Measurements from ENCODE around the gene BEST2. TPM values are rescaled to one million over a fixed set of nuclear protein-coding genes. Genes with fewer than 3 reads are reported as not detected.

Gene BEST2
- total RNA-seq, 2 donors from 2014 or later, result 0.91 TPM; not detected in 1

GRCh38 chr19:12727745-12728433, 23.7 kb upstream of the BEST2 start:
- Histone ChIP-seq H3K9me3 (no peaks in the 10 kb centered on the region), H3K36me3 (peaks cover 0 to 6% of the 10 kb centered on the region in 2 donors), H3K4me3 (no peak overlapping the region), H3K27ac (no peak overlapping the region), H3K27me3 (replicated peaks; ENCODE audit: insufficient read depth) (no peaks in the 10 kb centered on the region), H3K4me1 (replicated peaks) (peaks cover 13% of the 10 kb centered on the region)
- intact Hi-C loops (cut with DNase I), result loop anchor here (10.0 kb wide), 1 partner anchor 67 kb away; the partner anchor contains the start of gene JUNB
- WGBS, result 97% methylated on average over 9 of the region's 9 CpGs
- DNase-seq (ENCODE audit: low spot score), result no peak
- TF ChIP-seq POLR2A (IDR thresholded peaks at IDR 0.05), result no peak
- TF ChIP-seq POLR2AphosphoS5 (IDR thresholded peaks at IDR 0.05), result no peak
- TF ChIP-seq CTCF (IDR thresholded peaks at IDR 0.05), result no peak

GRCh38 chr19:12730064-12730463, 21.5 kb upstream of the BEST2 start:
- Histone ChIP-seq H3K27me3 (replicated peaks; ENCODE audit: insufficient read depth) (no peaks in the 10 kb centered on the region), H3K4me1 (replicated peaks) (peaks cover 16% of the 10 kb centered on the region), H3K27ac (no peak overlapping the region), H3K9me3 (no peaks in the 10 kb centered on the region), H3K36me3 (peaks cover 0 to 6% of the 10 kb centered on the region in 2 donors), H3K4me3 (no peak overlapping the region)
- intact Hi-C loops (cut with DNase I), result no loop called here
- WGBS, result 78% methylated on average over 3 of the region's 3 CpGs
- DNase-seq (ENCODE audit: low spot score), result no peak
- TF ChIP-seq POLR2A (IDR thresholded peaks at IDR 0.05) (no peak), POLR2AphosphoS5 (IDR thresholded peaks at IDR 0.05) (no peak), CTCF (IDR thresholded peaks at IDR 0.05) (no peak)

GRCh38 chr19:12731337-12731736, 20.3 kb upstream of the BEST2 start:
- DNase-seq (ENCODE audit: low spot score), result no peak
- WGBS, result 91% methylated on average over 24 of the region's 24 CpGs
- H3K36me3 ChIP-seq, result peaks cover 0 to 6% of the 10 kb centered on the region in 2 donors
- no peak overlapping the region for H3K4me3 ChIP-seq
- H3K27ac ChIP-seq, result no peak overlapping the region
- H3K4me1 ChIP-seq (replicated peaks), result peaks cover 16% of the 10 kb centered on the region
- intact Hi-C loops (cut with DNase I), result no loop called here
- no peaks in the 10 kb centered on the region for H3K27me3 ChIP-seq (replicated peaks; ENCODE audit: insufficient read depth)
- TF ChIP-seq POLR2AphosphoS5 (IDR thresholded peaks at IDR 0.05), result no peak
- TF ChIP-seq CTCF (IDR thresholded peaks at IDR 0.05), result no peak
- TF ChIP-seq POLR2A (IDR thresholded peaks at IDR 0.05), result no peak
- no peaks in the 10 kb centered on the region for H3K9me3 ChIP-seq

GRCh38 chr19:12733369-12734214, 18.0 kb upstream of the BEST2 start:
- peaks cover 23% of the 10 kb centered on the region for H3K4me1 ChIP-seq (replicated peaks)
- H3K27me3 ChIP-seq (replicated peaks; ENCODE audit: insufficient read depth), result no peaks in the 10 kb centered on the region
- no peaks in the 10 kb centered on the region for H3K9me3 ChIP-seq
- WGBS, result 2% methylated on average over 15 of the region's 15 CpGs
- intact Hi-C loops (cut with DNase I), result no loop called here
- TF ChIP-seq CTCF (IDR thresholded peaks at IDR 0.05) (no peak), POLR2AphosphoS5 (IDR thresholded peaks at IDR 0.05) (no peak), POLR2A (IDR thresholded peaks at IDR 0.05) (no peak)
- DNase-seq (ENCODE audit: low spot score), result no peak
- H3K27ac ChIP-seq, result peak overlapping the region; percentile 92 to 93
- peak overlapping the region; percentile 82 to 96 for H3K4me3 ChIP-seq
- peaks cover 0 to 6% of the 10 kb centered on the region in 2 donors for H3K36me3 ChIP-seq
